HG02852 (cell line): Measurements from ENCODE around the gene METTL24.

Source experiments
- ATAC-seq: cut with Tn5 transposase; IDR thresholded peaks from one replicate; pipeline ENCODE4 v1.9.1; 2021; ENCODE audit warnings: mild to moderate bottlenecking, moderate library complexity; ENCODE audit not compliant: unreplicated experiment

The METTL24 gene, protein sequence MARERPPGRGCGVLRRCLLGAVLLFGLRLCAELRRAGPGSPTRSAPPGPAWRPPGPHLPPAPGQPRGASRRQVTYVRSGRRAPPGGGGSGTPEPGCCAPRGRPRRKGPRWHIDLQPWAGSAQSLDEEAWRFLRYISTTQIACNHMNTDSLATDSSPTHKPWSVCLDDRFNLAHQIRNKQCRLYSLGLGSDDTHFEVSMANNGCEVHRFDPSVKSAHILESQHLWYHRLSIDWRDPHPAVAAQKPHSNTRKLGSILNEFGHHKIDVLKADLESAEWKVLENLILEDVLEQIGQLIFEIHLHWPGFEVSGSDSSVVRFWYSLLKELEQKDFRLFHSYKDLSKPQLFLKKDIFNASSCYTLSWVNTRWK

GRCh38 chr6:110357664-110358552, at the start of gene METTL24:
METTL24 (minus strand) TSS chr6:110358349; CDS start chr6:110358272, 77 bp downstream.
- no peak for ATAC-seq

DNA sequence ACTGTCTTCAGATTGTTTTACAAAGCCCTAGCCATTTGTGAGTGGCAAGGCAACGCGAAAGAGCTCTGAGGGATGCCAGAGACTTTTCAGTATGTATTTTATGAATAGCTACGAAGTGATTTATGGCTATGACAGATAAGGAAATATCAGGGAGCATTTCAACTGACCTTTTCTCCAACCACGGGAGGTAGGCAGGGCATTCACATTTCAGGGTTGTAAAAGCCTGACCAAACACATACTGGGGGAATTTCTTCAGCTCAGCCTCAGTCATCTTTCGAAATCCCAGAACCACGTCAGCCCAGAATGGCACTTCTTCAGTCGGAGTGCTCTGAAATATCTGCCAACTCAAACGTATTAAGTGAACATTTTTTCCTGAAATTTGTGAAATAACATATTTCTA, 46.5 kb upstream of the METTL24 start:
- no peak for ATAC-seq

- ATAC-seq: no peak
These were observed 43.5 kb upstream of the METTL24 start for GRCh38 chr6:110401585-110402176.

DNA sequence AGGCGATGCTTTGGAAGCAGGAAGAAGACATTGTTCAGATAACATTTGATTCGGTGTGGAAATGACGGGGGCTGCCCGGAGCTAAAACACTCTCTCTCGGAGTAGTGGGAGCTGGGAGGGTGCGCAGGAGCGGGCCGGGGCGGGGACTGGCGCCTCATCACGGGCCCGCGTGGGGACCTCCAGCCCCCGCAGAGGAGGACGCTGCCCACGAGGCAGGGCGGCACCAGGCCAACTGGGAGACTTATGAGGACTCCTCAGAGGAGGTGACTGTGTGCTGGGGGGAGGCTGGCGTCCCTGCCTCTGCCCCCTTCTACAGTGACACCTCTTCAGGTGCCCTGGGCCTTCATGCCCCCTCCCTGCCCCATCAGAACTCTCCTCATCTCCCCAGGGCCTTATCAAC, 42.1 kb upstream of the METTL24 start:
- no peak for ATAC-seq

- no peak for ATAC-seq
These were observed 41.3 kb upstream of the METTL24 start for GRCh38 chr6:110399219-110400071.

DNA sequence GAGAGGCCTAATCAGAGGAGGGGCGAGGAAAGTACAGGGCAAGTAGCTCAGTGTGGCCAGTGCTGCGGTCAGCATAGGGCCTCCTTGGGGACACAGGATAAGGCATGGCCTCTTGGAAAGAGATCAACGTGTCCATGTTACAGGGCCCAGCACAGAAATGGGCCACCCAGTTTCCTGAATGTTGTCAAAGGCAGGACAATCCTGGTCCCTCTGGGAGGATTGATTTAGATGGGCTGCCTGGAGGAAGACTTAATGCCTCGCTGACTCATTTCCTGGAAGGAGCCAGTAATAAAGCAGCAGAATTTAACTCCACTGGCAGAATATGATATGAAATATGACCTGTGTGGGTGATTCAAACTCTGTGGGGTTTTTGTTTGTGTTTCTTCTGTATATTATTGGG, 40.6 kb upstream of the METTL24 start:
- no peak for ATAC-seq

GRCh38 chr6:110395221-110395620, 37.1 kb upstream of the METTL24 start:
- ATAC-seq: no peak

- ATAC-seq: no peak
These were observed 36.3 kb upstream of the METTL24 start for GRCh38 chr6:110394409-110394808.

DNA sequence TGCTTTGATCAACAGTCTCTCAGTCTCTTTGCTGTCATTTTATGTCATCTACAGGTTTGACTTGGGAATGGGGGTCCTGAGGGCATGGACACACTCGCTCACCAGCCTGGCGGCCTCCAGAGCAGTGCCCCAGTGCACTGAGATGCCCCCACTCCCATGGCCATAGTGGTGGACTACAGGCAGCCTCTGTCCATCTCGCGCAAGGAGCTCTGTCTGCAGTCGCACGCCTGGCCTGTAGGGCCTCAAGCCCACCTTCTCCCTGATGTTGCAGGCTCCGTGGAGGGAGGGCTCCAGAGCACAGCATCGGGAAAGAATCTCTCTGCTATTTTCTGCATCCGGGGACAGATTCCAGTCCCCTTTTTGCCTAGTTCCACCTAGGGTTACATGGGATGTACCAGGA, 34.6 kb upstream of the METTL24 start:
- ATAC-seq: no peak

DNA sequence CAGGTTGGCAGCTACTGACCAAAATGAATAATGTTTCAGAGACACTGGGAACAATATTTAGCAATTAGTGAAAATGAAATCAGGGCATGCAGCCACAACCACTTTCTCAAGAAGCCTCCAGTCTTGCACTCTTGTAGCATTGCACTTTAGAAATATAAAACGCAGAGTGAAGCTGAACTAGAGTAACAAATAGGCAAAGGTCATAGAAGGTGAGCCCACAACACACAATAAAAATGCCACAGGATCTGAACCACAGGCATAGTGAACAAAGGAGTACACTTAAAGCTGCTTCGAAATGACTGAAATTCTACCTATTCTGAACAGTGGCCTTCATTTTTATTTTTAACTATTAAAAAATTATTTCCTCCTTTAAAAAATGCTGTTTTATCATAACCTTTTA, 32.3 kb upstream of the METTL24 start:
- ATAC-seq: no peak

- no peak for ATAC-seq
These were observed 31.7 kb upstream of the METTL24 start for GRCh38 chr6:110389689-110390382.

DNA sequence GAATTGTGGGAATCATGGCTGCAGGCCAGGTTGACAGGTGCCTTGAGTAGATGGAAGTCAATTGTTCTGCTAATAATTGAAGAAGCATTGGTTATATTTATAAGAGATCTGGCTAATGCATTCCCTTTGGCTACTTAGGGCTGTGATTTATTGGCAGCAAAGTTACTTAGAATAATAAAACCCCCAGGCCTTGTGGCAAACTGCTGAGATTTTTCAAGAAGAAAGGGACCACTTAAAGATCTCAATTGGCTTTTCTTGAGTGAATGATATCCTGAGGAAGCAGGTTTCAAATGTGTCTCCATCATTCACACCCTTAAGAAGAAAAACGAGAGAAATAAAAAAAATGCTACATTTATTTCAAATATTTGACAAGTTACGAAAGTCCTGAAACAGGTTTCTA, 29.8 kb upstream of the METTL24 start:
- no peak for ATAC-seq

DNA sequence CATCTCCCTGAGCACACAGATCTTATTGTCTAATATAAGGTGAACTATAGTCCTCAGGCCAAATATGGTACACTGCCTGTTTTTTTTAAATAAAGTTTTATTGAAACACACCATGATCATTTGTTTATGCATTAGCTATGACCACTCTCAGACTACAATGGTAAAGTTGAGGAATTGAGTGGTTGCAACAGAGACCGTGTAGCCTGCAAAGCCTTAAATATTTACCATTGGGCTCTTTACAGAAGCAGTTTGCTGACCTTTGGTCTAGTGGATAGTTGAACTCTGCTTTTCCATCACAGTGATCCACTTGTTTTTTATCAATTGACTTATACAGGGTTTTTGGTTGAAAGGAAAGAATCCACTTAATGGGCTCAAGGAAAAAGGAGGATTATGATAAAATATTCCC, 27.3 kb upstream of the METTL24 start:
- no peak for ATAC-seq

- ATAC-seq: no peak
These were observed 20.4 kb upstream of the METTL24 start for GRCh38 chr6:110378552-110378951.

GRCh38 chr6:110369066-110369465, 10.9 kb upstream of the METTL24 start:
- ATAC-seq: no peak

- no peak for ATAC-seq
These were observed 10.1 kb upstream of the METTL24 start for GRCh38 chr6:110368284-110368683.

GRCh38 chr6:110367825-110368224, 9.7 kb upstream of the METTL24 start:
- ATAC-seq: no peak

- no peak for ATAC-seq
These were observed 8.8 kb upstream of the METTL24 start for GRCh38 chr6:110366975-110367374.

GRCh38 chr6:110366256-110366655, 8.1 kb upstream of the METTL24 start:
- ATAC-seq: no peak
